GM19328 (cell line): ENCODE results near the gene TOPORS.
"Not testable (repeated sequence)": the region's sequence is repeated elsewhere in the genome, so short reads cannot be mapped to it uniquely, and the experiment has no call there.

Experiments used
- ATAC-seq: cut with Tn5 transposase; IDR thresholded peaks from one replicate; pipeline ENCODE4 v1.9.1; 2021; ENCODE audit warnings: mild to moderate bottlenecking, moderate library complexity; ENCODE audit not compliant: unreplicated experiment

TOPORS gene

DNA sequence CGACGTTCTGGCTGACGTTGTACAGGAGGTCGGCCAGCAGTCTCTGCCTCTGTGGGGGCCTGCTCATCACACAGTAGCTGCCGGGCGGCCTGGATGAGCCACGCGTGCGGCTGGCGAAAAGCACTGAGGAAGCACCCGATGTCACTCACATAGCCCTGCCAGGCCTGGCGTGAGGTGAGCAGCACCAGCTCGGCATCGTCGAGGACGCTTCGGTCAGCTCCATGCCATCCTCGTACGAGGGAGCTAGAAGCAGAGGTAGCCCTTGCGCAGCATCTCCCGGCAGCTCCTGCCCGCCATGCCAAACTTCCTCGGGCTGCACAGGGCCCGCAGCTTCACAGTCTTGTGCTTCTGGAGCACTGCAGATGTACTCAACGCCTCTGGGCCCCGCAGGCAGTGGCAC is 14.4 kb upstream of the TOPORS start:
- ATAC-seq: no peak

- no peak for ATAC-seq
Measured at GRCh38 chr9:32565967-32566366, 13.6 kb upstream of the TOPORS start.

DNA sequence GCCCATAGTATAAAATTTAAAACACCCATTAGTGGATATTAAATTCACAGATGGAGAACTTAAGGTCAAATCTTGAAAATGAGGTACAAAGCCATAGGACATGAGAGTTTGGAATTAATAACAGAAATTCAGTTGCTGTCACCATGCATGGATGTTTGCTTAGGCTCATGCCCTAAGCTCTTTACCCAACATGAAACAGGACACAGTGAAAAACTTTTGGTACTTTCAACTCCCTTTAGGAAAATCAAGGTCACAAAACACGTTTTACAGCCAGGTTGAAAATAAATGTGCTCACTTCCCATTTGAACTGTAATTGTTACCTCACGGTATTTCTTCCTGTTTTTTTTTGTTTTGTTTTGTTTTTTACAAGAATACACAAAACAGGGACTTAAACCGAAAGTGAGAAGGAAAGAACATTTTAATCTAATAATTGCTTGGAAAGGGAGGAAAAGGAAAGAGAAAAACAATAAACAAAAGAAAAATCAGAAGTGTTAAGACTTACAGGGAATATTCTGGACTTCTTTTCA is 6.1 kb upstream of the TOPORS start:
- no peak for ATAC-seq

DNA sequence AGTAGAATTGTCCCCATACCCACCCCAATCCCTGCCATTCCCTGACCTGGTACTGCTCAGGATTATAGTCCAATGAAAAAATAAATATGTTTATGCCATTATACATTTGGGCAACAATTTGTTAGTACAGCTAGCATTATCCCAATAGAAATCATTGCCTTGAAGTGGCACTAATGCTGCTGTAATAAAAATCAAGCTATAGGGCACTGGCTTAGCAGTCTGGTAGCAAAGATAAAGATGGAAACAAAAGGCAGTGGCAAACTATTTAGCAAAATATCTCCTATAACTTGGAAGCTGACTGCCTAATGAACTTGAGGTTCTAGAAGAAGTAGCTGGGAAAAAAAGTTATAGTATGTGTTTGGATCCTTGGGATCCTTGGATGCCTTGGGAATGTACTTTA is 2.2 kb upstream of the TOPORS start:
- no peak for ATAC-seq

DNA sequence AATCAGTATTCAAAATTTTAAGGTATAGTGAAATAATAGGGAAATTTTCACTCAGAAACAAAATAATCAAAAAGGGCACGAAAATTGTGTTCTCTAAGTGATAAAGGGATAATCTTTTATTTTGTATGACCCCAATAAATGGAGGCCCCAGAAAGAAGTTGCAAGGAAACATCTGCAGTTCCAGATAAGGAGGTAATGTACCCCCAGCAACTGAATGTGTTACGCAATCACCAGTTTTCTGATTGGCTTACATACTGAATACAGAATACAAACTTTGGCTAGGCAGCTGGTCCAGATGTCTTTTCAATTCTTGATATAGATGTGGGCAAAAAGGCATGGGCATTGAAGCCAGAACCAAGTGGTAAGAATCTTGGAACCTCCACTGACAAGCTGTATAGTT is 1.7 kb upstream of the TOPORS start:
- ATAC-seq: no peak

GRCh38 chr9:32551276-32552051 is 922 bp downstream of the TOPORS start:
- ATAC-seq: peak; percentile 0

DNA sequence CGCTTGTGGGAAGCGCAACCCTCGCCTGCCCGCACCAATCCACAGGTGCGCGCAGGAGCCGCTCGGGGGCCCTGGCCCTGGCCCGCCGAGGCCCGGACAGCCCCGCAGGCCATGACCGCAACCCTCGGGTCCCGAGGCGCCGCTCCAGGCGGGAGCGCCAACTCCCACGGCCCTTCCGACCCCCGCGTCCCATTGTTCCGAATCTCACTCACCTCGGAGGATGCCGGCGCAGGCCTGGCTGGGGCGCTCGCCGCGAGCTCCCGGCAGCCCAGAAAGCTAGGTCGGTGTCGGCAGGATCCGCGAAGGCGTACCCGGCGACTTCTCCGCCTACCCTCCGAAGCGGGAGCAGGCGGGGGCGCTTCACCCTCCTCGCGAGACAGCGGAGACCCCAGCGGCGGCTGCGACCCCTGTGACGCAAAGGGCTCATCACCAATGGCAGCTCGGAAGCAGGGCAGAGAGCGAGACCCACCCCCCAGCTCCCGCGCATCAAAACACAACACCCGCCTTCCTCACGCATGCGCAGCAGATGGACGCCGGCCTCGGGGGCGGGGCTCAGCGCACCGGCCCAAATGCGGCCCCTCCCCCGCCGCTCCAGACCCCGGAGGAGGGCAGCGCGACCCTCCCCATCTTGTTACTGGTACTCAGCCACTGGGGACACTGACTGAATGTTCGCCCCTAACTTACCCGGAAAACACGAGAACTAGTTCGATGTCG is 1.7 kb downstream of the TOPORS start:
- peak; percentile 69 for ATAC-seq

DNA sequence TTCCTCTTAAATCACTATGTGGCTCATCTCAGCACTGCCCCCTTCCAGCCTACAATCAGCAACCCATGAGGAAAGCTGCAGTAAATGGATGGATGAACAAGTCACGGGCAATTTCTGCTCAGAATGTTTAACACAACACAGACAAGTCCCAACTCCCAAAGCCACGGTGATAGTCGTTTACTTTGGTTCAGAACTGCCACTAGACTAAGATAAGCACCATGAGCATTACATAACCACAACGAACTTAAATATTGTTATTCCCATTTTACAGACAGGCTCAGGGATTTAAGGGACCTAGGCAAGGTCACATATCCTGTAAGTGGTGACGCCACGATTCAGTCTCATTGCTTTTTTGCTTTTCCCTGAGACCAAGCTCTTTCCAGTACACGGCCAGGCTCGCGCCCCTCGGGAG is 2.2 kb downstream of the TOPORS start:
- ATAC-seq: no peak

DNA sequence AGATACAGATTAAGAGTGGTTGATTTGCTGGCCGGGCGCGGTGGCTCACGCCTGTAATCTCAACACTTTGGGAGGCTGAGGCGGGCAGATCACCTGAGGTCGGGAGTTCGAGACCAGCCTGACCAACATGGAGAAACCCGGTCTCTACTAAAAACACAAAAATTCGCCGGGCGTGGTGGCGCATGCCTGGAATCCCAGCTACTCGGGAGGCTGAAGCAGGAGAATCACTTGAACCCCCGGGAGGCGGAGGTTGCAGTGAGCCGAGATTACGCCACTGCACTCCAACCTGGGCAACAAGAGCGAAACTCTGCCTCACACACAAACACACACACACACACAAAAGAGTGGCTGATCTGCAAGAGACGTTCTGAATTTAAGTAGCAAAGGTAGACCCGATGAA is 4.2 kb downstream of the TOPORS start:
- ATAC-seq: not testable (repeated sequence)

GRCh38 chr9:32545884-32546283 is 6.5 kb downstream of the TOPORS start:
- ATAC-seq: no peak

DNA sequence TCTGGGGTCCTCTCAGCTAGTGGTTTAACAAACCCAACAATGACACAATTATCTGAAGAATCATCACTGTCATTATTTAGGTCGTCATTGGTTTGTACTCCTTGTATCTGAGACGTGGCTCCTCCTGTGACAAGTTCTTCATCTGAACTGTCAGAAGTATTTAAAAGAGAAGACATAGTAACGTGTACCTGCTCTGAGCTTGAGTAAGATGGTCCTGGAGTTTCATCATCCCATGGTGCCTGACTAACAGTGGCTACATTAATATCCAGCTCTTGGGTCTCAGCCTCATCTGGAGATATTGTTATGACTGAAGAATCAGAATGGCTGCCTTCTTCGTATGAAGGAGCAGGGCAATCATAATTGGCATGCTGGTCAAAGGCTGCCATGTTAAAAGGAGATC is 9.3 kb downstream of the TOPORS start:
- no peak for ATAC-seq

GRCh38 chr9:32533816-32534215 is 18.6 kb downstream of the TOPORS start:
- no peak for ATAC-seq

DNA sequence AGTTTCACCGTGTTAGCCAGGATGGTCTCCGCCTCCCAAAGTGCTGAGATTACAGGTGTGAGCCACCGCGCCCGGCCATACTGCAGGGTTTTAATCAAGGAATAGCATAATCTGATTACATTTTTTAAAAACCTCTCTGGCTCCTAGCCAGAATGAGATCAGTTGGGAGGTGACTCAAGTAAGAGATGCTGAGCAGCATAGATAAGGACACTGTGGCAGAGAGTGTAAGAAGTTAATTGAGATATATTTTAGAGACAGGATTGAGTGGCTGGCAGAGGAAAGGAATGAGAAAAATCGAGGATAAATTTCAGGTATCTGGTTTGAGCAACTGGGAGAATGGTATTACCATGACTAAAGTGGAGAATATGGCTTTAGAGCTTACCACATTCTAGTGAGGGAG is 19.1 kb downstream of the TOPORS start:
- no peak for ATAC-seq

GRCh38 chr9:32526707-32527048 is 25.7 kb downstream of the TOPORS start:
- no peak for ATAC-seq

- ATAC-seq: peak; percentile 60
Measured at GRCh38 chr9:32526041-32526706, 26.2 kb downstream of the TOPORS start, which contains the start of gene RIGI. TSS of gene RIGI (minus strand) at chr9:32526196. CDS start at chr9:32526166, 30 bp downstream.

GRCh38 chr9:32525709-32526030 is 26.7 kb downstream of the TOPORS start:
- no peak for ATAC-seq

DNA sequence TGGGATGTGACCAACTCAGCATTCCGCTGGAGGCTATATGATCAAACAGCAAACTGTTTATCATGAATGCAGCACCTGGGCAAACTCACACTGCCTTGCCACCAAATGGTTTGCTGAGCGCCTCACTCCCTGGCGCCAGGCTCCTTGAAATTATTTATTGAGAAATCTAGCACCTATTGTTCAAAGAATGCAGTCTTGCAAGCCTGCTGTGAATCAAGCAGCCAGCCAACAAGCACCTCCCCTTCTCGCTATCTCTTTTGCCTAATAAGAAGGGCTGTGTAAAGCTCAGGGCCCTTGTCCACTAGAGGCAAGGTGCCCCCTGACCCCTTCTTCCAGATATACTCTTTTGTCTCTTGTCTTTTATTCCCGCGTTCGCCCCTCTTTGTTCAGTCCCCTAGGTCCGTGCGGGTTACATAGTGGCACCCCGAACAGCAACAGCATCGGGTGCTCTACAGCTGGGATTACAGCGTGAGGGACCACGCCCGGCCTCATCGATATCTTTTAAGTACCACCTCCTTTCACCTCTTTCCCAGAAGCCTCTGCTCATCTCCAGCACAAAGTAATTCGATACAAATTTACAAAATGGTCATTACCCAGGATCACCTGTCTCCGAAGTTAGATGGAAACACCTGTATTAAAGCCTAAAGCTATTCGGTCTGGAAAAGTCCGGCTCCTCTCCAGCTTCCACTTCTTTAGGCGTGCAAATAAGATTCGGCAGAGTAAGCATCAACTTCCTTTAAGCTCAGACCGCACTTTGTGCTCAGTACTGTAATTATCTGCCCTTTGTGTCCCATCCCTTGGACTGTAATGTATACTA is 27.3 kb downstream of the TOPORS start:
- ATAC-seq: peak; percentile 23

GRCh38 chr9:32524558-32524891 is 27.9 kb downstream of the TOPORS start:
- not testable (repeated sequence) for ATAC-seq

DNA sequence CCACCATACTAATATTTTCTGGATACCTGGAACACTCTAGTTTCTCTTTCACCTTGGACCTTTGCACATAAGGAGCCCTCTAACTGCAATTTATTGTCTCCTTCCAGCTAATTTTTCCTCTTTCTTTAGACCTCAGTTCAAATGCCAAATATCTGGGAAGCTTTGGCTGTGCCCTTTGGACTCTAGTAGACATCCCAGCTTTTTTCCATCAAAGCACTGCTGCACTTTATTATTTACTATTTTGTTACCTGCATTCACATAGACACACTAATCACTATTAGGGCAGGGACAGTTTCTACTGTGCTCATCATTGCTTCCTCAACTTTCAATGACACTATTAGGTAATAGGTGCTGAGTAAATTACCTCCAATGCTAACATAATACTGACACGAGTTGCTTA is 28.5 kb downstream of the TOPORS start:
- no peak for ATAC-seq

GRCh38 chr9:32518276-32518675 is 34.1 kb downstream of the TOPORS start:
- ATAC-seq: no peak

DNA sequence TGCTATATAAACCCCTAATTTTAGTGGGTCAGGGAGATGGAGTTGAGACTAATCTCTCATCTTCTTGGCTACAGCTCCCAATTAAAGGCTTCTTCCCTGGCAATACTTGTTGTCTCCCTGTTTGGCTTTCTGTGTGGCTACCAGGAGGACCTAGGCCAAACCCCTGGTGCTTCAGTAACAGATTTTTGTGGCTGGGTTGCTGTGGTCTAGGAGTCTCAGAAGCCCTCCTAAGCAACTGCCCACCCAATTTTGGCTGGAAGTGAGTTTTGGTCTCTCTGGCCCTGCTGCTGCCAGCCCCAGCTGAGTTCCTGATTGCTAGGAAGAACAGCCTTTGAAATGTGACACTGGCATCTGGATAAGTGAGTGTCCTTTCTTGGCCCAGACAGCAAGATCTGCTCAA is 36.1 kb downstream of the TOPORS start:
- ATAC-seq: no peak
